T-helper 1 cell treated with Interleukin-12 subunit alpha and Interleukin-12 subunit beta and Interleukin-4 antibody, amounts not matched to agents 30 μg/mL and 1 μg/mL, for 36 hours (primary cell): ENCODE measurements around the gene ADTRP.
"Not testable (repeated sequence)": the region's sequence is repeated elsewhere in the genome, so short reads cannot be mapped to it uniquely, and the experiment has no call there.

Source experiments
- H3K27ac Mint-ChIP-seq: one replicate; pipeline ENCODE4 v1.8.0; 2021; ENCODE audit warnings: mild to moderate bottlenecking, mixed read lengths
- H3K27me3 Mint-ChIP-seq: one replicate; pipeline ENCODE4 v1.8.0; 2021; ENCODE audit warnings: low read depth, mixed read lengths
- H3K36me3 Mint-ChIP-seq: one replicate; pipeline ENCODE4 v1.8.0; 2021; ENCODE audit warnings: low read depth, mixed read lengths
- H3K4me1 Mint-ChIP-seq: one replicate; pipeline ENCODE4 v1.8.0; 2021; ENCODE audit warnings: low read depth, mixed read lengths
- H3K4me3 Mint-ChIP-seq: one replicate; pipeline ENCODE4 v1.8.0; 2021; ENCODE audit warnings: mild to moderate bottlenecking, moderate library complexity, mixed read lengths
- H3K9me3 Mint-ChIP-seq: one replicate; pipeline ENCODE4 v1.8.0; 2021; ENCODE audit warnings: mixed read lengths

The ADTRP gene

GRCh38 chr6:11703725-11704124 is 74.9 kb downstream of the ADTRP start:
- Mint-ChIP-seq H3K27ac (no peak overlapping the region), H3K36me3 (no peaks in the 10 kb centered on the region), H3K9me3 (no peaks in the 10 kb centered on the region), H3K4me3 (no peak overlapping the region), H3K27me3 (no peaks in the 10 kb centered on the region), H3K4me1 (peaks cover 12% of the 10 kb centered on the region)

- H3K9me3 Mint-ChIP-seq, result no peaks in the 10 kb centered on the region
- no peak overlapping the region for H3K4me3 Mint-ChIP-seq
- peaks cover 12% of the 10 kb centered on the region for H3K4me1 Mint-ChIP-seq
- H3K27ac Mint-ChIP-seq, result no peak overlapping the region
- H3K27me3 Mint-ChIP-seq, result no peaks in the 10 kb centered on the region
- H3K36me3 Mint-ChIP-seq, result no peaks in the 10 kb centered on the region
These were observed 76.0 kb downstream of the ADTRP start for GRCh38 chr6:11702500-11703130.

GRCh38 chr6:11702089-11702488 is 76.5 kb downstream of the ADTRP start:
- no peaks in the 10 kb centered on the region for H3K36me3 Mint-ChIP-seq
- H3K9me3 Mint-ChIP-seq, result no peaks in the 10 kb centered on the region
- no peak overlapping the region for H3K27ac Mint-ChIP-seq
- no peak overlapping the region for H3K4me3 Mint-ChIP-seq
- no peaks in the 10 kb centered on the region for H3K27me3 Mint-ChIP-seq
- peaks cover 12% of the 10 kb centered on the region for H3K4me1 Mint-ChIP-seq

- Mint-ChIP-seq H3K36me3 (no peaks in the 10 kb centered on the region), H3K27me3 (no peaks in the 10 kb centered on the region), H3K9me3 (no peaks in the 10 kb centered on the region), H3K27ac (no peak overlapping the region), H3K4me3 (no peak overlapping the region), H3K4me1 (peaks cover 12% of the 10 kb centered on the region)
These were observed 77.0 kb downstream of the ADTRP start for GRCh38 chr6:11701573-11701972.

GRCh38 chr6:11700118-11700718 is 78.4 kb downstream of the ADTRP start:
- H3K4me1 Mint-ChIP-seq, result peaks cover 10% of the 10 kb centered on the region
- no peaks in the 10 kb centered on the region for H3K27me3 Mint-ChIP-seq
- H3K27ac Mint-ChIP-seq, result no peak overlapping the region
- no peak overlapping the region for H3K4me3 Mint-ChIP-seq
- no peaks in the 10 kb centered on the region for H3K9me3 Mint-ChIP-seq
- H3K36me3 Mint-ChIP-seq, result no peaks in the 10 kb centered on the region

- H3K4me3 Mint-ChIP-seq, result no peak overlapping the region
- H3K9me3 Mint-ChIP-seq, result no peaks in the 10 kb centered on the region
- no peaks in the 10 kb centered on the region for H3K36me3 Mint-ChIP-seq
- no peak overlapping the region for H3K27ac Mint-ChIP-seq
- H3K27me3 Mint-ChIP-seq, result no peaks in the 10 kb centered on the region
- peaks cover 5% of the 10 kb centered on the region for H3K4me1 Mint-ChIP-seq
These were observed 79.0 kb downstream of the ADTRP start for GRCh38 chr6:11699576-11699975.

GRCh38 chr6:11692451-11693376 is 85.9 kb downstream of the ADTRP start:
- H3K27me3 Mint-ChIP-seq, result no peaks in the 10 kb centered on the region
- H3K9me3 Mint-ChIP-seq, result peaks cover 16% of the 10 kb centered on the region
- H3K4me1 Mint-ChIP-seq, result peaks cover 15% of the 10 kb centered on the region
- no peak overlapping the region for H3K4me3 Mint-ChIP-seq
- H3K36me3 Mint-ChIP-seq, result peaks cover 1% of the 10 kb centered on the region
- H3K27ac Mint-ChIP-seq, result no peak overlapping the region

GRCh38 chr6:11689847-11690246 is 88.8 kb downstream of the ADTRP start:
- H3K27ac Mint-ChIP-seq, result no peak overlapping the region
- peaks cover 16% of the 10 kb centered on the region for H3K9me3 Mint-ChIP-seq
- peaks cover 1% of the 10 kb centered on the region for H3K36me3 Mint-ChIP-seq
- H3K4me1 Mint-ChIP-seq, result peaks cover 15% of the 10 kb centered on the region
- H3K4me3 Mint-ChIP-seq, result no peak overlapping the region
- H3K27me3 Mint-ChIP-seq, result no peaks in the 10 kb centered on the region

GRCh38 chr6:11689400-11689799 is 89.2 kb downstream of the ADTRP start:
- Mint-ChIP-seq H3K9me3 (peaks cover 16% of the 10 kb centered on the region), H3K4me1 (peaks cover 15% of the 10 kb centered on the region)
- not testable (repeated sequence) for H3K36me3 Mint-ChIP-seq, H3K27ac Mint-ChIP-seq, H3K4me3 Mint-ChIP-seq, H3K27me3 Mint-ChIP-seq

- Mint-ChIP-seq H3K9me3 (peaks cover 9% of the 10 kb centered on the region), H3K4me3 (no peak overlapping the region), H3K36me3 (peaks cover 1% of the 10 kb centered on the region), H3K27me3 (no peaks in the 10 kb centered on the region), H3K27ac (no peak overlapping the region), H3K4me1 (peaks cover 15% of the 10 kb centered on the region)
These were observed 90.2 kb downstream of the ADTRP start for GRCh38 chr6:11688425-11688709.

GRCh38 chr6:11685481-11686093 is 93.0 kb downstream of the ADTRP start:
- no peak overlapping the region for H3K27ac Mint-ChIP-seq
- no peaks in the 10 kb centered on the region for H3K27me3 Mint-ChIP-seq
- peaks cover 4% of the 10 kb centered on the region for H3K36me3 Mint-ChIP-seq
- H3K4me3 Mint-ChIP-seq, result no peak overlapping the region
- peaks cover 17% of the 10 kb centered on the region for H3K9me3 Mint-ChIP-seq
- H3K4me1 Mint-ChIP-seq, result peaks cover 12% of the 10 kb centered on the region

- Mint-ChIP-seq H3K4me1 (peaks cover 8% of the 10 kb centered on the region), H3K4me3 (no peak overlapping the region), H3K27ac (no peak overlapping the region), H3K9me3 (peaks cover 17% of the 10 kb centered on the region), H3K27me3 (no peaks in the 10 kb centered on the region), H3K36me3 (peaks cover 4% of the 10 kb centered on the region)
These were observed 93.6 kb downstream of the ADTRP start for GRCh38 chr6:11684901-11685480.

- no peaks in the 10 kb centered on the region for H3K27me3 Mint-ChIP-seq
- H3K36me3 Mint-ChIP-seq, result peaks cover 4% of the 10 kb centered on the region
- peaks cover 20% of the 10 kb centered on the region for H3K9me3 Mint-ChIP-seq
- H3K27ac Mint-ChIP-seq, result no peak overlapping the region
- H3K4me3 Mint-ChIP-seq, result no peak overlapping the region
- H3K4me1 Mint-ChIP-seq, result no peaks in the 10 kb centered on the region
These were observed 94.7 kb downstream of the ADTRP start for GRCh38 chr6:11683871-11684270.

GRCh38 chr6:11682561-11682975 is 96.0 kb downstream of the ADTRP start:
- Mint-ChIP-seq H3K27ac (no peak overlapping the region), H3K4me1 (no peaks in the 10 kb centered on the region), H3K27me3 (no peaks in the 10 kb centered on the region), H3K9me3 (peaks cover 20% of the 10 kb centered on the region), H3K36me3 (peaks cover 4% of the 10 kb centered on the region), H3K4me3 (no peak overlapping the region)
